Mesendoderm (in vitro differentiated cells): ENCODE data around the gene PDZD2.

Experiments used
- DNase-seq: peaks from one replicate; pipeline ENCODE4 v3.0.0; 2013
- H2AK5ac ChIP-seq: 2 replicates; pipeline ENCODE4 v1.6.1; 2013; ENCODE audit warnings: low read length, inconsistent platforms
- H2BK120ac ChIP-seq: 2 replicates; pipeline ENCODE4 v1.6.1; 2013; ENCODE audit warnings: low read depth, mild to moderate bottlenecking, low read length, moderate library complexity, mixed read lengths
- H2BK15ac ChIP-seq: replicated peaks from 2 replicates; pipeline ENCODE4 v1.6.1; 2013; ENCODE audit warnings: low read depth, mild to moderate bottlenecking, moderate library complexity
- H2BK5ac ChIP-seq: 2 replicates; pipeline ENCODE4 v1.6.1; 2013; ENCODE audit warnings: low read length, inconsistent platforms
- H3K18ac ChIP-seq: 2 replicates; pipeline ENCODE4 v1.6.1; 2013; ENCODE audit warnings: mild to moderate bottlenecking, low read length, mixed read lengths
- H3K23ac ChIP-seq: one replicate; pipeline ENCODE4 v1.6.1; 2013; ENCODE audit warnings: low read length
- H3K27ac ChIP-seq: 2 replicates; pipeline ENCODE4 v1.5.1; 2013; ENCODE audit warnings: low read depth, mild to moderate bottlenecking, inconsistent platforms, low read length, moderate library complexity
- H3K27me3 ChIP-seq: 2 replicates; pipeline ENCODE4 v1.6.1; 2013; ENCODE audit warnings: low read length, control low read depth, mild to moderate bottlenecking, inconsistent platforms; ENCODE audit not compliant: insufficient read depth, poor library complexity
- H3K36me3 ChIP-seq: 2 replicates; pipeline ENCODE4 v1.6.1; 2013; ENCODE audit warnings: low read length, inconsistent platforms; ENCODE audit not compliant: control insufficient read depth, insufficient read depth
- H3K4ac ChIP-seq: one replicate; pipeline ENCODE4 v1.6.1; 2013; ENCODE audit warnings: low read depth, mild to moderate bottlenecking, low read length, moderate library complexity
- H3K4me1 ChIP-seq: 2 replicates; pipeline ENCODE4 v1.6.1; 2013; ENCODE audit warnings: low read depth, low read length, inconsistent platforms; ENCODE audit not compliant: control insufficient read depth
- H3K4me2 ChIP-seq: 2 replicates; pipeline ENCODE4 v1.6.1; 2013; ENCODE audit warnings: low read length
- H3K4me3 ChIP-seq: 2 replicates; pipeline ENCODE4 v1.5.1; 2013; ENCODE audit warnings: mild to moderate bottlenecking, low read length
- H3K56ac ChIP-seq: one replicate; pipeline ENCODE4 v1.6.1; 2013; ENCODE audit warnings: low read length
- H3K79me1 ChIP-seq: 2 replicates; pipeline ENCODE4 v1.6.1; 2013; ENCODE audit warnings: low read length, inconsistent platforms
- H3K79me2 ChIP-seq: 2 replicates; pipeline ENCODE4 v1.6.1; 2013; ENCODE audit warnings: mild to moderate bottlenecking, low read length; ENCODE audit not compliant: control insufficient read depth, insufficient read depth
- H3K9ac ChIP-seq: 2 replicates; pipeline ENCODE4 v1.6.1; 2013; ENCODE audit warnings: low read length, inconsistent platforms
- H4K5ac ChIP-seq: one replicate; pipeline ENCODE4 v1.6.1; 2013; ENCODE audit warnings: low read length
- H4K8ac ChIP-seq: one replicate; pipeline ENCODE4 v1.6.1; 2013; ENCODE audit warnings: low read depth, mild to moderate bottlenecking, control low read depth, low read length, moderate library complexity
- WGBS: extraction: QIAGEN DNeasy Blood & Tissue Kit; methylation state at CpG from one replicate; pipeline ENCODE4 v1.1.7; 2013; ENCODE audit warnings: low lambda C conversion rate, missing lambda C conversion rate; ENCODE audit not compliant: insufficient coverage; ENCODE audit errors: extremely low coverage; 5-methylcytosine and 5-hydroxymethylcytosine counted together

The PDZD2 gene

GRCh38 chr5:32023816-32024215 lies 384.9 kb downstream of the PDZD2 start:
- H3K27ac ChIP-seq = no peak overlapping the region
- H2BK120ac ChIP-seq = no peak overlapping the region
- no peak overlapping the region for H2BK15ac ChIP-seq
- no peak overlapping the region for H4K8ac ChIP-seq
- no peak overlapping the region for H3K4me3 ChIP-seq
- no peaks in the 10 kb centered on the region for H3K27me3 ChIP-seq
- H3K36me3 ChIP-seq = no peaks in the 10 kb centered on the region
- no peak overlapping the region for H3K9ac ChIP-seq
- no peak overlapping the region for H2AK5ac ChIP-seq
- H3K56ac ChIP-seq = no peak overlapping the region
- no peak overlapping the region for H3K18ac ChIP-seq
- no peak overlapping the region for H3K4me2 ChIP-seq
- H3K79me2 ChIP-seq = no peaks in the 10 kb centered on the region
- H3K4ac ChIP-seq = no peak overlapping the region
- H3K23ac ChIP-seq = no peak overlapping the region
- H3K4me1 ChIP-seq = no peaks in the 10 kb centered on the region
- H2BK5ac ChIP-seq = no peak overlapping the region
- no peaks in the 10 kb centered on the region for H3K79me1 ChIP-seq
- WGBS = no CpG with 5 or more reads among the region's 8 CpGs
- H4K5ac ChIP-seq = no peak overlapping the region
- DNase-seq = no peak

- Histone ChIP-seq H3K4me2 (no peak overlapping the region), H3K4me3 (no peak overlapping the region), H3K79me2 (no peaks in the 10 kb centered on the region), H2BK120ac (no peak overlapping the region), H4K8ac (no peak overlapping the region), H3K27me3 (no peaks in the 10 kb centered on the region), H3K4me1 (no peaks in the 10 kb centered on the region), H3K18ac (no peak overlapping the region), H2AK5ac (no peak overlapping the region), H3K56ac (no peak overlapping the region), H3K36me3 (no peaks in the 10 kb centered on the region), H3K4ac (no peak overlapping the region), H3K27ac (no peak overlapping the region), H2BK15ac (no peak overlapping the region), H3K23ac (no peak overlapping the region), H2BK5ac (no peak overlapping the region), H4K5ac (no peak overlapping the region), H3K9ac (no peak overlapping the region), H3K79me1 (no peaks in the 10 kb centered on the region)
- DNase-seq = no peak
- no CpG with 5 or more reads among the region's 2 CpGs for WGBS
Measured at GRCh38 chr5:32024751-32025150, 385.8 kb downstream of the PDZD2 start.

- H3K9ac ChIP-seq = no peak overlapping the region
- no peak overlapping the region for H3K4me2 ChIP-seq
- no peak overlapping the region for H2AK5ac ChIP-seq
- H2BK5ac ChIP-seq = no peak overlapping the region
- H3K79me2 ChIP-seq = no peaks in the 10 kb centered on the region
- no peak overlapping the region for H4K5ac ChIP-seq
- H3K23ac ChIP-seq = no peak overlapping the region
- no peak overlapping the region for H3K4ac ChIP-seq
- no peak overlapping the region for H3K18ac ChIP-seq
- no peak overlapping the region for H4K8ac ChIP-seq
- DNase-seq = peak; percentile 32
- no peaks in the 10 kb centered on the region for H3K79me1 ChIP-seq
- WGBS = no CpG with 5 or more reads among the region's 14 CpGs
- no peaks in the 10 kb centered on the region for H3K27me3 ChIP-seq
- no peak overlapping the region for H3K27ac ChIP-seq
- H3K36me3 ChIP-seq = no peaks in the 10 kb centered on the region
- H3K4me1 ChIP-seq = peaks cover 2% of the 10 kb centered on the region
- no peak overlapping the region for H3K4me3 ChIP-seq
- no peak overlapping the region for H2BK120ac ChIP-seq
- no peak overlapping the region for H3K56ac ChIP-seq
- no peak overlapping the region for H2BK15ac ChIP-seq
Measured at GRCh38 chr5:32027093-32027716, 388.3 kb downstream of the PDZD2 start.

- H3K36me3 ChIP-seq = no peaks in the 10 kb centered on the region
- DNase-seq = peak; percentile 84
- no peak overlapping the region for H2BK120ac ChIP-seq
- H4K8ac ChIP-seq = no peak overlapping the region
- H3K4me1 ChIP-seq = peaks cover 2% of the 10 kb centered on the region
- H3K27ac ChIP-seq = no peak overlapping the region
- no peak overlapping the region for H3K4me2 ChIP-seq
- WGBS = no CpG with 5 or more reads among the region's 10 CpGs
- no peaks in the 10 kb centered on the region for H3K79me2 ChIP-seq
- no peak overlapping the region for H3K9ac ChIP-seq
- H3K79me1 ChIP-seq = no peaks in the 10 kb centered on the region
- no peak overlapping the region for H2AK5ac ChIP-seq
- H3K56ac ChIP-seq = peak overlapping the region; percentile 5
- H3K4ac ChIP-seq = no peak overlapping the region
- H3K18ac ChIP-seq = peak overlapping the region; percentile 13
- no peak overlapping the region for H2BK5ac ChIP-seq
- no peak overlapping the region for H2BK15ac ChIP-seq
- H3K27me3 ChIP-seq = no peaks in the 10 kb centered on the region
- no peak overlapping the region for H3K23ac ChIP-seq
- H4K5ac ChIP-seq = no peak overlapping the region
- H3K4me3 ChIP-seq = no peak overlapping the region
Measured at GRCh38 chr5:32027717-32028458, 389.0 kb downstream of the PDZD2 start.

GRCh38 chr5:32029261-32029660 lies 390.3 kb downstream of the PDZD2 start:
- Histone ChIP-seq H2BK15ac (no peak overlapping the region), H3K4me2 (no peak overlapping the region), H4K8ac (no peak overlapping the region), H3K4ac (no peak overlapping the region), H4K5ac (no peak overlapping the region), H3K9ac (no peak overlapping the region), H3K4me3 (no peak overlapping the region), H3K56ac (no peak overlapping the region), H2BK5ac (no peak overlapping the region), H3K79me2 (no peaks in the 10 kb centered on the region), H3K23ac (no peak overlapping the region), H3K79me1 (no peaks in the 10 kb centered on the region), H2AK5ac (no peak overlapping the region), H3K36me3 (no peaks in the 10 kb centered on the region), H3K27me3 (no peaks in the 10 kb centered on the region), H3K18ac (no peak overlapping the region), H2BK120ac (no peak overlapping the region), H3K27ac (no peak overlapping the region), H3K4me1 (peaks cover 2% of the 10 kb centered on the region)
- no CpG with 5 or more reads among the region's 2 CpGs for WGBS
- DNase-seq = no peak
